Hematopoietic multipotent progenitor cell treated with erythropoietin and hydrocortisone succinate and interleukin-3 and kit ligand, for 17 days (in vitro differentiated cells): ENCODE results near the gene ADPRHL1.

Experiments
- DNase-seq: peaks from one replicate; pipeline ENCODE4 v3.0.0-alpha.2; 2015; ENCODE audit warnings: low spot score

The ADPRHL1 gene

GRCh38 chr13:113417008-113417751, 36.1 kb downstream of the ADPRHL1 start:
- no peak for DNase-seq

- no peak for DNase-seq
Observed at GRCh38 chr13:113415825-113416224, 37.5 kb downstream of the ADPRHL1 start.

GRCh38 chr13:113415032-113415431, 38.3 kb downstream of the ADPRHL1 start:
- no peak for DNase-seq

- no peak for DNase-seq
Observed at GRCh38 chr13:113414335-113414734, 39.0 kb downstream of the ADPRHL1 start.

- no peak for DNase-seq
Observed at GRCh38 chr13:113413898-113414282, 39.4 kb downstream of the ADPRHL1 start.

- DNase-seq: no peak
Observed at GRCh38 chr13:113413178-113413897, 40.0 kb downstream of the ADPRHL1 start.

GRCh38 chr13:113412440-113412839, 40.8 kb downstream of the ADPRHL1 start:
- no peak for DNase-seq

GRCh38 chr13:113411216-113412023, 41.9 kb downstream of the ADPRHL1 start:
- DNase-seq: no peak

GRCh38 chr13:113410472-113411201, 42.7 kb downstream of the ADPRHL1 start:
- no peak for DNase-seq

- no peak for DNase-seq
Observed at GRCh38 chr13:113408562-113408961, 44.7 kb downstream of the ADPRHL1 start.

GRCh38 chr13:113407531-113408393, 45.5 kb downstream of the ADPRHL1 start:
- no peak for DNase-seq

- no peak for DNase-seq
Observed at GRCh38 chr13:113407103-113407530, 46.2 kb downstream of the ADPRHL1 start.

- DNase-seq: no peak
Observed at GRCh38 chr13:113406321-113407102, 46.8 kb downstream of the ADPRHL1 start.

GRCh38 chr13:113405481-113406300, 47.6 kb downstream of the ADPRHL1 start:
- no peak for DNase-seq

- no peak for DNase-seq
Observed at GRCh38 chr13:113404723-113405471, 48.4 kb downstream of the ADPRHL1 start.

- DNase-seq: no peak
Observed at GRCh38 chr13:113404366-113404722, 48.9 kb downstream of the ADPRHL1 start.

- no peak for DNase-seq
Observed at GRCh38 chr13:113403255-113404104, 49.8 kb downstream of the ADPRHL1 start.
